ENCODE data around the gene SNX8. TPM values are rescaled to one million over a fixed set of nuclear protein-coding genes. Genes with fewer than 3 reads are reported as not detected.

The SNX8 gene
- total and polyA plus RNA-seq, 2 donors (not counting 1 experiment from before 2014, with no cell fraction given) = 64.4 to 126 TPM

GRCh38 chr7:2205036-2205780, 109.0 kb downstream of the SNX8 start:
- no peak overlapping the region for H3K27ac Mint-ChIP-seq
- CTCF ChIA-PET = interaction anchor here (0.7 kb wide), 1 partner anchor 10 kb away, joined by 3 read pairs; no protein-coding TSS in a partner anchor
- H3K4me2 ChIP-seq (replicated peaks; ENCODE audit: low read depth, low read length, poor library complexity, severe bottlenecking) = no peak overlapping the region

More at GRCh38 chr7:2205036-2205780, 109.0 kb downstream of the SNX8 start:
- peaks cover 23% of the 10 kb centered on the region for H3K79me2 ChIP-seq (ENCODE audit: control insufficient read depth, insufficient read depth, low read length)
- H2AFZ ChIP-seq (ENCODE audit: insufficient read depth, low read depth, low read length, poor library complexity, severe bottlenecking) = no peak overlapping the region
- Mint-ChIP-seq H3K4me3 (no peak overlapping the region), H3K27me3 (no peaks in the 10 kb centered on the region), H3K4me1 (peaks cover 22% of the 10 kb centered on the region), H3K9me3 (ENCODE audit: insufficient read depth) (no peaks in the 10 kb centered on the region)
- H4K20me1 ChIP-seq (ENCODE audit: control insufficient read depth, insufficient read depth, low read length, poor library complexity, severe bottlenecking) = peaks cover 9% of the 10 kb centered on the region
- ATAC-seq (ENCODE audit: low read depth) = no peak
- H3K27me3 ChIP-seq (replicated peaks in 1 of 4; ENCODE audit: control extremely low read depth in 1 of 4, control insufficient read depth in 3 of 4, insufficient read depth in 4 of 4, low read length in 3 of 4) = no peaks in the 10 kb centered on the region
- H3K36me3 ChIP-seq (replicated peaks in 1 of 2; ENCODE audit: control extremely low read depth in 1 of 2, control insufficient read depth in 1 of 2, extremely low read depth in 1 of 2, insufficient read depth in 2 of 2, low read length in 1 of 2) = peaks cover 0 to 23% of the 10 kb centered on the region in 2 experiments
- H3K4me1 ChIP-seq (ENCODE audit: control insufficient read depth in 2 of 2, insufficient read depth in 2 of 2, low read length in 2 of 2) = peaks cover 0 to 19% of the 10 kb centered on the region in 2 donors
- no peak overlapping the region for H3K9ac ChIP-seq (ENCODE audit: low read length)
- POLR2A ChIA-PET = interaction anchor here (0.7 kb wide), 1 partner anchor 114 kb away, joined by 4 read pairs; no protein-coding TSS in a partner anchor
- DNase-seq = no peak
- no peak for TF ChIP-seq EZH2 (IDR thresholded peaks at IDR 0.05; ENCODE audit: borderline replicate concordance, insufficient read depth, low read depth, low read length, poor library complexity, severe bottlenecking)
- no peak for TF ChIP-seq CTCF (IDR thresholded peaks at IDR 0.05)
- H3K9me3 ChIP-seq (ENCODE audit: control extremely low read depth in 1 of 3, control insufficient read depth in 2 of 3, insufficient read depth in 1 of 3, low read length in 2 of 3) = no peaks in the 10 kb centered on the region
- no peak overlapping the region for H3K27ac ChIP-seq (ENCODE audit: low read length in 2 of 2)
- H3K4me3 ChIP-seq (ENCODE audit: control extremely low read depth in 1 of 5, extremely low read depth in 1 of 5, insufficient read depth in 1 of 5, low read depth in 2 of 5, low read length in 4 of 5) = no peak overlapping the region
- WGBS (ENCODE audit: insufficient coverage) = 96% methylated on average over 13 of the region's 16 CpGs
- intact Hi-C loops (cut with micrococcal nuclease) = no loop called here

Data from B cell (primary cell).